ENCODE results near the gene IL1RL1. TPM values are rescaled to one million over a fixed set of nuclear protein-coding genes. Genes with fewer than 3 reads are reported as not detected.

IL1RL1 gene
- total and polyA plus RNA-seq, 2 donors from 2014 or later: 32.3 to 102 TPM

- Histone ChIP-seq H3K27ac (ENCODE audit: low read depth in 2 of 2, low read length in 2 of 2) (no peak overlapping the region), H3K36me3 (ENCODE audit: control insufficient read depth in 2 of 3, insufficient read depth in 3 of 3, low read length in 3 of 3) (no peaks in the 10 kb centered on the region), H3K27me3 (ENCODE audit: control insufficient read depth, insufficient read depth, low read length) (no peaks in the 10 kb centered on the region), H3K9ac (ENCODE audit: low read length in 3 of 3) (no peak overlapping the region), H3K4me3 (ENCODE audit: low read length in 3 of 3) (no peak overlapping the region), H3K4me1 (ENCODE audit: control insufficient read depth in 2 of 3, insufficient read depth in 2 of 3, low read depth in 1 of 3, low read length in 3 of 3) (no peaks in the 10 kb centered on the region), H3K9me3 (ENCODE audit: control insufficient read depth in 2 of 3, insufficient read depth in 1 of 3, low read length in 3 of 3) (no peaks in the 10 kb centered on the region)
- DNase-seq (no peak), FAIRE-seq (no peak)
- no peak for TF ChIP-seq CTCF (IDR thresholded peaks at IDR 0.05; ENCODE audit: borderline replicate concordance, extremely low read depth, insufficient read depth)
- intact Hi-C loops (cut with DNase I): no loop called here
Observed at GRCh38 chr2:102306125-102306524, 5.2 kb upstream of the IL1RL1 start.

GRCh38 chr2:102313025-102313424 lies 1.7 kb downstream of the IL1RL1 start:
- Histone ChIP-seq H3K36me3 (ENCODE audit: control insufficient read depth in 2 of 3, insufficient read depth in 3 of 3, low read length in 3 of 3) (no peaks in the 10 kb centered on the region), H3K27ac (ENCODE audit: low read depth in 2 of 2, low read length in 2 of 2) (no peak overlapping the region), H3K4me1 (ENCODE audit: control insufficient read depth in 2 of 3, insufficient read depth in 2 of 3, low read depth in 1 of 3, low read length in 3 of 3) (no peaks in the 10 kb centered on the region), H3K4me3 (ENCODE audit: low read length in 3 of 3) (no peak overlapping the region), H3K9me3 (ENCODE audit: control insufficient read depth in 2 of 3, insufficient read depth in 1 of 3, low read length in 3 of 3) (no peaks in the 10 kb centered on the region), H3K27me3 (ENCODE audit: control insufficient read depth, insufficient read depth, low read length) (no peaks in the 10 kb centered on the region), H3K9ac (ENCODE audit: low read length in 3 of 3) (no peak overlapping the region)
- FAIRE-seq: no peak
- no peak for DNase-seq
- intact Hi-C loops (cut with DNase I): no loop called here
- no peak for TF ChIP-seq CTCF (IDR thresholded peaks at IDR 0.05; ENCODE audit: borderline replicate concordance, extremely low read depth, insufficient read depth)

- H3K9ac ChIP-seq (ENCODE audit: low read length in 3 of 3): no peak overlapping the region
- TF ChIP-seq CTCF (IDR thresholded peaks at IDR 0.05; ENCODE audit: borderline replicate concordance, extremely low read depth, insufficient read depth): no peak
Observed at GRCh38 chr2:102313471-102313870, 2.1 kb downstream of the IL1RL1 start.

GRCh38 chr2:102313950-102314349 lies 2.6 kb downstream of the IL1RL1 start:
- H3K4me3 ChIP-seq (ENCODE audit: low read length in 3 of 3): no peak overlapping the region
- H3K27me3 ChIP-seq (ENCODE audit: control insufficient read depth, insufficient read depth, low read length): no peaks in the 10 kb centered on the region
- TF ChIP-seq CTCF (IDR thresholded peaks at IDR 0.05; ENCODE audit: borderline replicate concordance, extremely low read depth, insufficient read depth): no peak
- H3K9ac ChIP-seq (ENCODE audit: low read length in 3 of 3): no peak overlapping the region
- intact Hi-C loops (cut with DNase I): no loop called here
- no peak for FAIRE-seq
- no peaks in the 10 kb centered on the region for H3K9me3 ChIP-seq (ENCODE audit: control insufficient read depth in 2 of 3, insufficient read depth in 1 of 3, low read length in 3 of 3)
- no peak overlapping the region for H3K27ac ChIP-seq (ENCODE audit: low read depth in 2 of 2, low read length in 2 of 2)
- no peak for DNase-seq
- H3K36me3 ChIP-seq (ENCODE audit: control insufficient read depth in 2 of 3, insufficient read depth in 3 of 3, low read length in 3 of 3): no peaks in the 10 kb centered on the region
- H3K4me1 ChIP-seq (ENCODE audit: control insufficient read depth in 2 of 3, insufficient read depth in 2 of 3, low read depth in 1 of 3, low read length in 3 of 3): no peaks in the 10 kb centered on the region

More at GRCh38 chr2:102313471-102313870, 2.1 kb downstream of the IL1RL1 start:
- H3K27me3 ChIP-seq (ENCODE audit: control insufficient read depth, insufficient read depth, low read length): no peaks in the 10 kb centered on the region
- H3K9me3 ChIP-seq (ENCODE audit: control insufficient read depth in 2 of 3, insufficient read depth in 1 of 3, low read length in 3 of 3): no peaks in the 10 kb centered on the region
- DNase-seq: no peak
- no peak overlapping the region for H3K27ac ChIP-seq (ENCODE audit: low read depth in 2 of 2, low read length in 2 of 2)
- intact Hi-C loops (cut with DNase I): no loop called here
- no peak for FAIRE-seq
- H3K4me1 ChIP-seq (ENCODE audit: control insufficient read depth in 2 of 3, insufficient read depth in 2 of 3, low read depth in 1 of 3, low read length in 3 of 3): no peaks in the 10 kb centered on the region
- H3K36me3 ChIP-seq (ENCODE audit: control insufficient read depth in 2 of 3, insufficient read depth in 3 of 3, low read length in 3 of 3): no peaks in the 10 kb centered on the region
- H3K4me3 ChIP-seq (ENCODE audit: low read length in 3 of 3): no peak overlapping the region

Measured in kidney (tissue), 14 donors.